ENCODE data around the gene IFITM1. TPM values are rescaled to one million over a fixed set of nuclear protein-coding genes. Genes with fewer than 3 reads are reported as not detected.

The IFITM1 gene
- total RNA-seq, 1 donor from 2014 or later, result 192 TPM

DNA sequence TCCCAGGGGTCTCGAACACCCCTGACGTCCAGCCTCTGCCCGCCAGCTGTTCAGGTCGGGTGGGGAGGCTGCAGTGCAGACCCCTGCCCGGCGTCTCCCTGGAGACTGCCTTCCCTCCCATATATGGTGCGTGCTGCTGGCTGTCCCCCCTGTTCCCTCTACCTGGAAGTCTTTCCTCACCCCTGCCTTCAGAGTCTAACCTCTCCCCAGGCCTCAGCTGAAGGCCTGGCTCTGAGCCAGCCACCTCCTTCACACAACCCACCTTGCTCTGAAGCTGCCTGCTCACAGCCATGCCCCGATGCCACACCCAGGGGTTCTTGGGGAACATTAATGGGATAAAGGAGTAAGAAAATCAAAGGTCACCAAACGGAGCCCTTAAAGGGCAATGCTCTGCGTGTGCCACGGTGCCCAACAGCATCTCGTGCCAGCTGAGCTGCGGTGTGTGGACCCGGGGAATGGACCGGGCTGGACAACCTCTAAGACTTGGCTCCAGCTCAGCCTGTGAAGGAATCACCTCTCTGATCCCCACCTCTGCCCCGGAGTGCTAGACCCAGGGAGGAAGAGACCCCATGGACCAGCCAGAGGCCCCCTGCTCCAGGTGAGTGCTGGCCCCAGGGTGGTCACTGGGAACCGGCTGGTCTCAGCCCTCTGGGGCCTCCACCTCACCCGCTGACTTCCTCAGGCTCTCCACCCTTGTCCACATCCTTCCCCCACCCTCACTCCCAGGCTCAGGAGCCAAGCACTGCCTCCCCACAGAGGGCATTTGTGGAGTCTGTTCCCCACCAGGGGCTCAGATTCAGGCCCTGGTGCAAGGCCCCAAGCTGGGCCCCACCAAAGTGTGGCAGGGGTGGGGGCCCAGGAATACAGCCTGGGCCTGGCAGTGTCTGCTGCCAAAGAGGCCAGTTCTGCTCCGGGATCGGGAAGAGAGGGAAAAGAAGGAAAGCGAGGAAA lies 35.6 kb upstream of the IFITM1 start, which contains the start of gene NLRP6:
NLRP6 (plus strand) TSS at position 407 of the 951 bp plus-strand sequence; CDS start at position 570, 163 bp downstream.
- DNase-seq (ENCODE audit: extremely low spot score, unreplicated experiment), result no peak
- peaks cover 6% of the 10 kb centered on the region for H3K4me1 Mint-ChIP-seq (ENCODE audit: unreplicated experiment)
- no peaks in the 10 kb centered on the region for H3K36me3 Mint-ChIP-seq
- H3K27me3 Mint-ChIP-seq, result peaks cover 17% of the 10 kb centered on the region
- H3K4me3 Mint-ChIP-seq, result no peak within 1 kb of the TSS
- H3K9me3 Mint-ChIP-seq, result no peaks in the 10 kb centered on the region
- TF ChIP-seq, protein P1, sequence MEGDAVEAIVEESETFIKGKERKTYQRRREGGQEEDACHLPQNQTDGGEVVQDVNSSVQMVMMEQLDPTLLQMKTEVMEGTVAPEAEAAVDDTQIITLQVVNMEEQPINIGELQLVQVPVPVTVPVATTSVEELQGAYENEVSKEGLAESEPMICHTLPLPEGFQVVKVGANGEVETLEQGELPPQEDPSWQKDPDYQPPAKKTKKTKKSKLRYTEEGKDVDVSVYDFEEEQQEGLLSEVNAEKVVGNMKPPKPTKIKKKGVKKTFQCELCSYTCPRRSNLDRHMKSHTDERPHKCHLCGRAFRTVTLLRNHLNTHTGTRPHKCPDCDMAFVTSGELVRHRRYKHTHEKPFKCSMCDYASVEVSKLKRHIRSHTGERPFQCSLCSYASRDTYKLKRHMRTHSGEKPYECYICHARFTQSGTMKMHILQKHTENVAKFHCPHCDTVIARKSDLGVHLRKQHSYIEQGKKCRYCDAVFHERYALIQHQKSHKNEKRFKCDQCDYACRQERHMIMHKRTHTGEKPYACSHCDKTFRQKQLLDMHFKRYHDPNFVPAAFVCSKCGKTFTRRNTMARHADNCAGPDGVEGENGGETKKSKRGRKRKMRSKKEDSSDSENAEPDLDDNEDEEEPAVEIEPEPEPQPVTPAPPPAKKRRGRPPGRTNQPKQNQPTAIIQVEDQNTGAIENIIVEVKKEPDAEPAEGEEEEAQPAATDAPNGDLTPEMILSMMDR (conservative IDR thresholded peaks at IDR 0.05), result no peak
- no peak within 1 kb of the TSS for H3K27ac Mint-ChIP-seq

DNA sequence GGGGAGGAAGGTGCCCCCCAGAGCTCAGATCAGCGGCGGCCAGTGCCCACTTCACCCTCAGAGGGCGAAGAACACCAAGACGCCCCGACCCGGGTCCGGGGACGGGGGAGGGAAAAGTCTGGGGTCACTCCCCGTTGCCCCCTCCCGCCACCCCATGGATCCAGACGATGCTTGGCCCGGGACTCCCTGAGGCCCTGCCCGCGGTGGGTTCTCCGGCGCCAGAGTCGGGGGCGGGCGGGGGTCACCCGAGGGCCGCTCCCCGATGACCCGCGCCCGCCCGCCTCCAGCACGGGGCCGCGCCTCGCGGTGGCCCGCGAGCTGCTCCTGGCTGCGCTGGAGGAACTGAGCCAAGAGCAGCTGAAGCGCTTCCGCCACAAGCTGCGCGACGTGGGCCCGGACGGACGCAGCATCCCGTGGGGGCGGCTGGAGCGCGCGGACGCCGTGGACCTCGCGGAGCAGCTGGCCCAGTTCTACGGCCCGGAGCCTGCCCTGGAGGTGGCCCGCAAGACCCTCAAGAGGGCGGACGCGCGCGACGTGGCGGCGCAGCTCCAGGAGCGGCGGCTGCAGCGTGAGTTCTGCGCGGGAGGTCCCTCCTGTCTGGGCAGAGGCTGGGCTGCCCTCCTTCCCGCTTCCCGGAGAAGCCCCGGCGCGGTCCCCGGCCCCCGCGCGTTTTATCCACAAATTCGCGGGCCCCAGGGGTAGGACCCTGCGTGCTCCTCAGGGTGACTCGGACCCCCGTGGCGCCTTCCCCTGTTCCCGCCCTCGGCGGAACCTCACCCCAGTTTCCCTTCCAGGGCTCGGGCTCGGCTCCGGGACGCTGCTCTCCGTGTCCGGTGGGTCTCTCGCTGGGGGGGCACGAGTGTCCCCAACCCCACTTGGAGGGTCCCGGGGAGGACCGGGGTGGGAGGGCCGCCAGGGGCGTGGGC lies 34.5 kb upstream of the IFITM1 start:
- Mint-ChIP-seq H3K9me3 (no peaks in the 10 kb centered on the region), H3K27ac (no peak overlapping the region), H3K27me3 (peaks cover 18% of the 10 kb centered on the region), H3K36me3 (no peaks in the 10 kb centered on the region), H3K4me3 (no peak overlapping the region), H3K4me1 (ENCODE audit: unreplicated experiment) (peaks cover 6% of the 10 kb centered on the region)
- TF ChIP-seq, protein P1 (conservative IDR thresholded peaks at IDR 0.05), result no peak
- no peak for DNase-seq (ENCODE audit: extremely low spot score, unreplicated experiment)

DNA sequence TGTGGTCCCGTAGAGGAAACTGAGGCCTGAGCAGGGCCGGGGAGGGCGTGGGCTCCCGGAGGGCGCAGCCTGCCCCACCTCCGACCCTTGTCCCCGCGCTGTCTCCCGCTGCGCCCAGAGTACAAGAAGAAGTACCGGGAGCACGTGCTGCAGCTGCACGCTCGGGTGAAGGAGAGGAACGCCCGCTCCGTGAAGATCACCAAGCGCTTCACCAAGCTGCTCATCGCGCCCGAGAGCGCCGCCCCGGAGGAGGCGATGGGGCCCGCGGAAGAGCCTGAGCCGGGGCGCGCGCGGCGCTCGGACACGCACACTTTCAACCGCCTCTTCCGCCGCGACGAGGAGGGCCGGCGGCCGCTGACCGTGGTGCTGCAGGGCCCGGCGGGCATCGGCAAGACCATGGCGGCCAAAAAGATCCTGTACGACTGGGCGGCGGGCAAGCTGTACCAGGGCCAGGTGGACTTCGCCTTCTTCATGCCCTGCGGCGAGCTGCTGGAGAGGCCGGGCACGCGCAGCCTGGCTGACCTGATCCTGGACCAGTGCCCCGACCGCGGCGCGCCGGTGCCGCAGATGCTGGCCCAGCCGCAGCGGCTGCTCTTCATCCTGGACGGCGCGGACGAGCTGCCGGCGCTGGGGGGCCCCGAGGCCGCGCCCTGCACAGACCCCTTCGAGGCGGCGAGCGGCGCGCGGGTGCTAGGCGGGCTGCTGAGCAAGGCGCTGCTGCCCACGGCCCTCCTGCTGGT lies 33.7 kb upstream of the IFITM1 start:
- Mint-ChIP-seq H3K36me3 (no peaks in the 10 kb centered on the region), H3K27me3 (peaks cover 18% of the 10 kb centered on the region), H3K27ac (no peak overlapping the region), H3K4me1 (ENCODE audit: unreplicated experiment) (peaks cover 6% of the 10 kb centered on the region), H3K9me3 (no peaks in the 10 kb centered on the region), H3K4me3 (no peak overlapping the region)
- DNase-seq (ENCODE audit: extremely low spot score, unreplicated experiment), result peak; percentile 65
- TF ChIP-seq, protein P1 (conservative IDR thresholded peaks at IDR 0.05), result no peak

DNA sequence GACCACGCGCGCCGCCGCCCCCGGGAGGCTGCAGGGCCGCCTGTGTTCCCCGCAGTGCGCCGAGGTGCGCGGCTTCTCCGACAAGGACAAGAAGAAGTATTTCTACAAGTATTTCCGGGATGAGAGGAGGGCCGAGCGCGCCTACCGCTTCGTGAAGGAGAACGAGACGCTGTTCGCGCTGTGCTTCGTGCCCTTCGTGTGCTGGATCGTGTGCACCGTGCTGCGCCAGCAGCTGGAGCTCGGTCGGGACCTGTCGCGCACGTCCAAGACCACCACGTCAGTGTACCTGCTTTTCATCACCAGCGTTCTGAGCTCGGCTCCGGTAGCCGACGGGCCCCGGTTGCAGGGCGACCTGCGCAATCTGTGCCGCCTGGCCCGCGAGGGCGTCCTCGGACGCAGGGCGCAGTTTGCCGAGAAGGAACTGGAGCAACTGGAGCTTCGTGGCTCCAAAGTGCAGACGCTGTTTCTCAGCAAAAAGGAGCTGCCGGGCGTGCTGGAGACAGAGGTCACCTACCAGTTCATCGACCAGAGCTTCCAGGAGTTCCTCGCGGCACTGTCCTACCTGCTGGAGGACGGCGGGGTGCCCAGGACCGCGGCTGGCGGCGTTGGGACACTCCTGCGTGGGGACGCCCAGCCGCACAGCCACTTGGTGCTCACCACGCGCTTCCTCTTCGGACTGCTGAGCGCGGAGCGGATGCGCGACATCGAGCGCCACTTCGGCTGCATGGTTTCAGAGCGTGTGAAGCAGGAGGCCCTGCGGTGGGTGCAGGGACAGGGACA lies 32.9 kb upstream of the IFITM1 start:
- Mint-ChIP-seq H3K4me3 (no peak overlapping the region), H3K27ac (no peak overlapping the region), H3K4me1 (ENCODE audit: unreplicated experiment) (peaks cover 6% of the 10 kb centered on the region), H3K9me3 (no peaks in the 10 kb centered on the region), H3K27me3 (peaks cover 18% of the 10 kb centered on the region), H3K36me3 (no peaks in the 10 kb centered on the region)
- TF ChIP-seq, protein P1 (conservative IDR thresholded peaks at IDR 0.05), result no peak
- no peak for DNase-seq (ENCODE audit: extremely low spot score, unreplicated experiment)
